GM12872 (cell line): ENCODE results near the gene DNAJC10.

Source experiments
- CTCF ChIP-seq: IDR thresholded peaks from 3 replicates; pipeline ENCODE4 v1.5.1; 2011; ENCODE audit warnings: low read depth, mild to moderate bottlenecking, low read length, moderate library complexity; ENCODE audit not compliant: insufficient read depth

DNAJC10 gene

GRCh38 chr2:182807319-182807718 lies 91.3 kb downstream of the DNAJC10 start:
- TF ChIP-seq CTCF, result no peak

DNA sequence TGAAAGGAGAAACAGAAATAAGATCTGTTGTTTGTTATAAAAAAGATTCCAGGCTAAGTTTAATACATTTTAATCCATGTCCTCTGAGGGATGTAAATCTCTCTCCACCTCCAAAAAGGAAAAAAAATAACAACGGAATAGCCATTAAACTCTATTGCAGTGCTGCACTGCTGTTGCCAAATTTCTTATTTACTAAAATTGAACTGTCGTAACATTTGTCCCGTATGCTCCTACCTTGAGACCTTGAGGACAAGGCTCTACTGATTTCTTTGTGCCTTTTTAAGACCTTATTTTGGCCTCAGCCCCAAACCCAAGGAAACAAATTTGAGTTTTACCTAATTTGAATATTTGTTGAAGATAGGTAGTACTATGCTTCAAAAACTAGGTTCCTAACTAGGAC lies 94.0 kb downstream of the DNAJC10 start:
- no peak for TF ChIP-seq CTCF

DNA sequence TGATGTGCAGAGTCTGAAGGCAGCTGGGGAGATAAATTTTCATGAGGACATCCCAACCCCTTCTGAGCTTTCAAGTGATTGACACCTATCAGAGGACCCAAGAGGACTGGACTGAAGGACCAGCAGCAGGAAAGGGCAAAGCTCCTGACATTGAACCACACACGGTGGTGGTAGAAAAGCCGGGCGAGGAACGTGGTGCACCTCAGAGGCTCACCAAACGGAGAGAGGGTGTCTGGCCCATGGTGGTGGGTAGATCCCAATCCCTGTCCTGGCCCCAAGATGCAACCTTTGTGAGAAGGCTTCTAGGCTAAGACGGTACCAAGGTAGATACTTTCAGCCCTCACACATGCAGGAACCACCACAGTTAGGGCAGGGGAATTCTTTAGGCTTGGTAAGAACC lies 98.3 kb downstream of the DNAJC10 start:
- TF ChIP-seq CTCF, result no peak

DNA sequence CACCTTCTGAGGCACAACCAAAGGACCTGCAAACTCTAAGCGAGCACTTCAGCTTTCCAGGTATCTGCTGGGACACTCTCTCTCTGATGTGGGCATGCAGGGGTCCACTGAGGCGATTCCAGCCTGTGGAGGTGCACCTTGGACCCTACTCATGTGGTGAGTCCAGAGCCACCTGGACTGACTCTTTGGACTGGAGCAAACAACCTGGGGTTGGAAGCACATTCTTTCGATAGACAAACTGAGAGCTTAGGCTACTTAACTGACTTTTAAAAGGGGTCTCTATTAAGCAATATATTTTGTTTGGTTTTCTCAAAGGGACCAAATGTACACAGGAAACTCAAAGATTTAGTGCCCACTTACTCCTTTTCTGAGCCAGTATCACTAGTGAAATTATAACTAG lies 98.7 kb downstream of the DNAJC10 start:
- TF ChIP-seq CTCF, result no peak

- no peak for TF ChIP-seq CTCF
Observed at GRCh38 chr2:182816866-182817265, 100.8 kb downstream of the DNAJC10 start.

GRCh38 chr2:182817558-182817957 lies 101.5 kb downstream of the DNAJC10 start:
- no peak for TF ChIP-seq CTCF

DNA sequence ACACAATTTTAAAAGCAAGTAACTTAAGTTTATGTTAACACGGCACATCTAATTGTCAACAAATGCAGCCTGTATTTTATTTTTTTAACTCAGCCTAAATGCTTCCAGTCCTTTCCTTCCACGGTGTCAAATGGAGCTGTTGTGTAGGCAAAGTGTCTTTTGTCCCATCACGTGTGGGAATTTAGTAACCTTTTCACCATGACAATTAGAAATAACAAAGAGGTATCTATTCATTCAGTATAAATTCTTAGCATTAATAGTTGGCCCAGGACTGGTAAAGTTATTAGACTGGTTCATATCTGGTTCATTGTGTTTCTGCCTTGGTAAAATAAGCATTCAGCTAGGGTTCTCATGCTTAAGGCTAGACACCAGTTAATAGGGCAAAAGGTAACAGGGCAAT lies 102.4 kb downstream of the DNAJC10 start:
- no peak for TF ChIP-seq CTCF

- TF ChIP-seq CTCF, result no peak
Observed at GRCh38 chr2:182818925-182819324, 102.9 kb downstream of the DNAJC10 start.
